Right renal cortex interstitium (tissue), 3 donors: ENCODE data around the gene HEYL. TPM values are rescaled to one million over a fixed set of nuclear protein-coding genes. Genes with fewer than 3 reads are reported as not detected.

Experiments
- DNase-seq, 3 donors: peaks; one replicate each; pipeline ENCODE4 v3.0.0-alpha.2; 2013; ENCODE audit warnings: low read depth in 3 of 3, low spot score in 2 of 3
- polyA plus RNA-seq, 3 donors: library from polyadenylated mRNA; unstranded; fragments of 120-200 nt; gene quantifications; one replicate each; pipeline ENCODE4 v1.2.1, GENCODE V29; 2013; ENCODE audit not compliant: insufficient read length in 3 of 3

The HEYL gene
- 10 to 100 TPM; 20.6 to 23.1 (median 22.9) TPM for polyA plus RNA-seq

DNA sequence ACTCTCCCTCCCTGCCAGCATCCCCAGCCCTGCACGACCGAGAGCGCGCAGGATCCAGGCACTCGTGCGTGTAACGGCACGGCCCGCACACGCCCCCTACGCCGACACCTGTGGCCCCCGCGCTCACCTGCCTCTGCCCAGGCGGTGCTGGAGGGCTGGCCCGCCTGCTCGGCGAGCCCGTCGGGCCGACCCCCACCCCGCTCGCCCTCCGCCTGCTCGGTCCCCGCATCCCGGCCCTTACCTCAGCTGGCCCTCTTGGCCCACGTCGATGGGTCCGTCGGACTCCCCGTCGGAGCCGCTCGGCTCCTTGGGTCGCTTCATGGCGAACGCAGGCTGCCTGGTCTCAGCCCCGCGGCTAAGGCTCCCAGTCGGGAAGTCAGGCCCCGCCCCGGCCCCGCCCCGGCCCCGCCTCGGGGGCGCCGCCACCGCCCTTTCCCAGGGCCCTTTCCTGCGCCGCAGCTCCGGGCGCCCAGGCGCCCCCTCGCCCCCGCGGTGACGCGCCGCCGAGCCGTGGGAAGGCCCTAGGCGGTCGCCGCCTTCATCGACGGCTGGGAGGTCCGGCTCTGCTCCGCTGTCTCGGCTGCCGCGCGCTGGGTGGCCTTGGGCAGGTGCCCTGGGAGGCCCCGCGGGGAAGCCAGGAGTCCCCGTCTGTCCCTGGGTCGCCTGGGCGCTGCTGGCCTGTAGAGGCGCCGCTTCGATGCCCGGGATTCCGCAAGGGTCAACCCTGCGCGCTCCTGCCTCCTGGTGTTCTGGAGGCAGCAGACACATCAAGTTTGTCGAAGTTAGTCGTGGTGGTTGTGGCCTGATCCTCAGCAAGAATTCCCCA is at the start of gene HEYL:
HEYL (minus strand) TSS at position 339 of the 826 bp plus-strand sequence; CDS start at position 321, 18 bp downstream.
- no peak for DNase-seq

DNA sequence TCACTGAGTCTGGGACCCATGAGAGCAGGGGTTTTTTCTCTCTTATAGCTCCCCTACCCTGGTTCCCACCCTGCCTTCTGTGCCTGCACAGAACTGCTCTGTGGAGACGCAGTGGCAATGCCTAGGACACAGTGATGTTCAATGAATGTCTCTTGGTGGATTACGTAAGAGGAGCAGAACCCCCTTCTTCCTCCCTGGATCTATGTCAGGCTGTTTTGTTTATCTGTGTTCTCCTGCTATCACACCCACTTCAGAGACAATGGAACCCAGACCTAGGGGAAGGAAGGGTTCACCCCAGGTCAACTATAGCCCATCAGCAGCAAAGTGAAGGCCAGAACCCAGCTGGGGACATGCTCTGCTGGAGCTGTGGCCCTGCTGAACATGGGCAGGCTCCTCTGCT is 49.8 kb upstream of the HEYL start:
- DNase-seq: no peak

GRCh38 chr1:39688706-39689105 is 49.3 kb upstream of the HEYL start:
- DNase-seq: no peak

GRCh38 chr1:39687243-39687642 is 47.8 kb upstream of the HEYL start:
- no peak for DNase-seq

- DNase-seq: no peak
Measured at GRCh38 chr1:39685071-39685470, 45.6 kb upstream of the HEYL start.

DNA sequence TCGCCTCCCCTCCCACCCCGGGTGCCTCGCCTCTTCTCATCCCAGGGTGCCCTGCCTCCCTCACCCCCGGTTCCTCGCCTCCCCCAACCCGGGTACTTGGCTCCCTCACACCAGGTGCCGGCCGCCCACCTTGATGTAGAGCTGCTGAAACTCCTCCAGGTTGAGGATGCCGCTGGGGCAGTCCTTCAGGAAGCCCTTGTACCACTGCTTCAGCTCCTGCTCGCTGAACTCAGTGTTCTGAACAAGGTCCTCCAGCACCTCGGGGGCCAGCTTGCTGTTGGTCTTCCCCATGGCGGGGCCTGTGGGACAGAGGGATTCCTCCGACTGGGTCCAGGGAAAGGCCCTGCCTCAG is 44.8 kb upstream of the HEYL start:
- DNase-seq: no peak

DNA sequence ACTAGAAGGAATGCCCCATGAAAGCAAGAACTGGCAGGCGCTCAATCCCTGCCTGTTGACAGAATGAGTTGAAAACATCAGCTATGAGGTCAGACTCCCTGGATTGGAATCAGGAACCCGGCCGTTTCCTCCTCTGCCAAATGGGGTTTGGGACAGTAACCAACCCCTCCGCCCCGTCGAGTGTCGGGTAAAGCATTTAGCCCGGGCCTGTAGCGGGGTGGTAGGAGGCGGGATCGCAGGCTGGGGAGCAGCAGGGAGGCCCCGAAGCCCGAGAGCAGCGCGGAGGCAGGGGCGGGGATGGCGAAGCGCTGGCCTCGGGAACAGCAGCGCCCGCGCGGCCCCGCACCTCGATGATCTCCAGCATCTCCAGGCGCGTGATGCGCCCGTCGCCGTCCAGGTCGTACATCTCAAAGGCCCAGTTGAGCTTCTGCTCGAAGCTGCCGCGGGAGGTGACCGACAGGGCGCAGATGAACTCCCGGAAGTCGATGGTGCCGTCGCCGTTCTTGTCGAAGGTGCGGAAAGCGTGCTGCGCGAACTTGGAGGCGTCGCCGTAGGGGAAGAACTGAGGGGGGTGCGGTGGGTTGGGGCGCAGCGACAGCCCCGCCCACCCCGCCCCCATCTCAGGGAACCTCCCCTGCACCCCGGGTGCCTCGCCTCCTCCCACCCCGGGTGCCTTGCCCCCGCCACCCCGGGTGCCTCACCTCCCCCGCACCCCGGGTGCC is 44.3 kb upstream of the HEYL start:
- DNase-seq: no peak

DNA sequence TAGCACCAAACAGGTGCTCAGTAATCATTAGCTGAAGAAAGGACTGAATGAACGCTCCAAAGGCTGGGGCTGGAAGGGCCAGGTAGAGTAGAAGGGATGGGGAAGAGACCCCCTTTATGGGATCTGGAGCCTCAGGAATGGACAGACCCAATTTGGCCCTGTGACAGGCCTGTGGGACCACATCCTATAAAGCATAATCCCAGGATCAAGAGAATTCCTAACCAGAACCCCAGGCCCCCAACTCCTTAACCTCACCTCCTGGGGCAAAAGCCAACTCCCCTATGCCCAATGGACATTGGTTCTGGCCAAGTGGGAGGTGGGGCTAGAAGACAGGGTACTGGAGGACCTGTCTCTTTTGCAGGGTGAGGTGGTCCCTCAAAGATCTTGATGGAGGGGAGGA is 42.6 kb upstream of the HEYL start:
- DNase-seq: no peak

DNA sequence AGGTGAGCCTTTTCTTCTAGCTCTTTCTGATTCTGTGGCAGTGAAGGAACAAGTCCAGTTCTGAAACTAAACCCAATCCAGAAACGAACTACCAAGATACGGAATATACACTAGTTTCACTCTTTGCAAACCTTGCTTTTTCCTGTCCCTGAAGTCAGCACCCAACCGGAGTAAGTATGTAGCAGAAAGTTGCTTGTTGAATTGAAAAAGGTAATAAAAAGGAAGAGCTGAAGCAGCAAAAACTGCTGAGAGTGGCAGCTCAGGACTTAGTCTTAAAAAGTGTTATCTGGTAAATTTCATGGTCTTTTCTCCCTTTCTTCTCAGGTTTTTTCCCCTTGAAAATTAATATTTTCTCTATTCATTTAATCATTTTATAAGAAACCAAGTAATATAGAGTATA is 41.9 kb upstream of the HEYL start:
- no peak for DNase-seq

DNA sequence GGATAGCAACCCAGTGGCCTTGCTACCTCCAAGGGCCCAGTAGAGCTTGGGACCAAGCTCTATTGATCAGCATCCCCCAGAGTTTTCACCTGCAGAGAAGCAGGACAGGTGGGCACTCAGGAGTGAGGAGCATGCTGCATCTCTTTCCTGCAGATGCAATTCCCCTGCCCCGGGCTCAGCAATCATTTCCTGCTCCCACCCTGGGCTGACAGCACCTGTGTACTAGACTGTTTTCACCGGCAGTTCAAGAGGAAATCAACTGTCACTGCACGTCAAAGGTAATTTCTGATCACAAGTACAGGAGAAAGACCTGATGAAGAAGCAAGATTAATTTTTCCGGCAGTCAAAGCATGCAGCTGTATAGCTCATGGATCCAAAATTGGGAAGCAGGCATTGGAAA is 41.3 kb upstream of the HEYL start:
- DNase-seq: no peak

GRCh38 chr1:39679821-39680220 is 40.4 kb upstream of the HEYL start:
- no peak for DNase-seq

DNA sequence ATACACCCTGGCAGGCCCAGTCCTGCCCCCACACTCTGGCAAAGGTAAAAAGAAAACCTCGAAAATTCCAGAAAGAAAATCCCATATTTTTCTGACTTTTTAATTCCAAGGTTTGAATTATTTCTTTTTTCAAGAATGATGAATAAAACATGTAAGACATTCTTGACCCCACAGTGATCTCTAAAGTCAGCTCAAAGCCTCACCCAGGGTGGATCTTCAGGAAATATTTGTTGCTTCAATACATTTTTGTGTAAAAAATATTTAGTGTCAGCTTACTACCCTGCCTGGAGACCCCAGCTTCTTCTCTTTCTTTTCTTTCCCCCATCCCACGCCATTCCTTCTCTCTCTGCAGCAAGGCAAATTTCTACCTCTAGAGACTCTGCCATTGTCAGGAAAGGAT is 39.4 kb upstream of the HEYL start:
- no peak for DNase-seq

DNA sequence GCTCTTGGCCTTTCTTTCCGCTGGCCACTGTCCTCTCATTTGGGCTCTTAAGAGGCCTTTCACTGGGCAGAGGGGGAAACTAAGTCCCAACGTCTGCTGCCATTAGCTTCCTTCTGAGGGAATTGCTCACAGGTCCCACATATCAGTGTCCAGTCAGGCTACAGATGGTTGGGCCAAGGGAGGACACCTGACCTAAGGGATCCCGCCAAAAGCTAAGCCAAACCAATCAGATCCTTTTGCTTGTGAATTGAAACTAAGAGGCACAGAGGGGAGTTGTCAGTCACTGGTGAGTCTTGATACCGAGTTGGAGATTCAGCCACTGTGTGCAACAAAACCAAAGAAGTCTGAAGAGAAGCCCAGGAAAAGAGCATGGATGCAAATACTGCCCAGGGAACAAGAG is 38.2 kb upstream of the HEYL start:
- DNase-seq: no peak

DNA sequence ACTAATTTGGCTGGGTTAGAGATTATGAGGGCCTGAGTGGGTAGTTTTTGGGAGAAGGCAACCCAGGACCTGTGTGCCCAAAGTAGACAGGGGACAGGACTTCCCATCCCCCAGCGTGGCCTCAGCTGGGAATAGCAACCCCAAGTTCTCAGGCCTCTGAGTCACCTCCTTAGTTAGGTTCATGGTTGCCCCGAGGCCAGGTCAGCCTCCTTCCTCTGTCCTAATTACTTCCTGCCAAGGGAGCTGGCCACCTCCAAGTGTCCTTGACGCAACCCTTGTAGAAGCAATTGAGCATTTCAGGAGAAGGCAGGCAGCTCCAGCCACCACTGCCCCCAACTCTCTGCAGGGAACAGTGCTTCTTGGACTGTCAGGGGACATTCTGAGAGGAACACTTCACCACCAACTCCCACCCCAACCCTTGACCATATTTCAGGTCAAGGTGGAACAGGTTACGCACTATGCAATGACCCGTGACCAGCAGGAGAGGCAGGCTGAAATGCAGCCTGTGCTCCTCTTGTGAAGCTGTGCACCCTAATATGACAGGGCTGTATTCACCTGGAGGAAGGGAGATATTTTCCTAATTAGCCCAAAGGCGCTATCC is 37.6 kb upstream of the HEYL start:
- no peak for DNase-seq

DNA sequence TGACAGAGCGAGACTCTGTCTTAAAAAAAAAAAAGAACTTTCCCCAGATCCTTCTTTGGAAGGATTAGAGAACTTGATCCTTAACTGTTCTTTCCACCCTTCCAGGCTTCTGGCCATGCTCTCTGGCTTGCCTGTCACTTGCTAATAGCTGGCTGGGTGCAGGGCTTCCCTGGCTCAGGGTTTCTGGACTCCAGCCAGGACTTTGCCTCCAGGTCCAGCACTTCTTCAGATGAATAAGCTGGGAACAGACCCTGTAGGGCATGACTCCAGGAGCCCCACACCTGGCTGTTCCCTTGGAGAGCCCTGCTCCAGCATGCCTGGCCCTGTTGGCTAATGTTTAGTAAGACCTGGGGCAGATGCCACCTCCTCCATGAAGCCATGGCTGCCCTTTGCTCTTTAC is 35.8 kb upstream of the HEYL start:
- no peak for DNase-seq

DNA sequence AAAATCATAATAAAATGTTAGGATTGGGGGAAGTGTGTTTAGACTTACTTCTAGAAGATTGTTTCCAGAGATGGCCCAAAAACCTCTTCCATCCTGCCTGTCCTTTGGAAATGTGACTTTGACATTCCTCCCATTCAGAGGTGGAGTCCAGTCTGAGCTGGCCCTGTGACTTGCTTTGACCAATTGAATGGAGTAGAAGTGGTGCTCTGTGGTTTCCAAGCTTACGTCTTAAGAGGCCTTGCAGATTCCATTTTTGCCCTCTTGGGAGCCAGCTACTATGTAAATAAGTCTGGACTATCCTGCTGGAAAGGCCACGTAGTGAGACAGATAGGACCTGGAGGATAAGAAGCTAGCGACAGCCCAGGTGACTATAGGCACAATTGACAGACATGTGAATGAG is 33.8 kb upstream of the HEYL start:
- no peak for DNase-seq

DNA sequence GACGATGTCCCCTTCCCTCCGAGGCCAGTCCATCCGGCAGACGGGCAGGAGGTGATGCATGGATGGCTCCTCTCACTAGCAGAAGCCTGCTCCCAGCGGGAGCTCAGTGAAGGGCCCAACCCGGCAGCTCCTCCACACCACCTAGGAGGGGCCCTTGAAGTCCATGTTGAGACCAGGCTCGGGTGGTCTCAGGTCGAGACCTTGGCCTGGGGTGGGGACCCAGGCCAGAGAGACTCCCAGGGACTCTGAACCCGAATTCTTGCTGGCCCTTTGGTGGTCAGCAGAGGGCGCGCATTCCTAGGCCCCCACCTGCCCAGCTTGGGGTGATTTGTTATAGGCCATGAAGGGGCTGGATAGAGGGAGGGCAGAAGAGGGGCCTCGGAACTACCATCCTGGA is 33.1 kb upstream of the HEYL start:
- DNase-seq: no peak

DNA sequence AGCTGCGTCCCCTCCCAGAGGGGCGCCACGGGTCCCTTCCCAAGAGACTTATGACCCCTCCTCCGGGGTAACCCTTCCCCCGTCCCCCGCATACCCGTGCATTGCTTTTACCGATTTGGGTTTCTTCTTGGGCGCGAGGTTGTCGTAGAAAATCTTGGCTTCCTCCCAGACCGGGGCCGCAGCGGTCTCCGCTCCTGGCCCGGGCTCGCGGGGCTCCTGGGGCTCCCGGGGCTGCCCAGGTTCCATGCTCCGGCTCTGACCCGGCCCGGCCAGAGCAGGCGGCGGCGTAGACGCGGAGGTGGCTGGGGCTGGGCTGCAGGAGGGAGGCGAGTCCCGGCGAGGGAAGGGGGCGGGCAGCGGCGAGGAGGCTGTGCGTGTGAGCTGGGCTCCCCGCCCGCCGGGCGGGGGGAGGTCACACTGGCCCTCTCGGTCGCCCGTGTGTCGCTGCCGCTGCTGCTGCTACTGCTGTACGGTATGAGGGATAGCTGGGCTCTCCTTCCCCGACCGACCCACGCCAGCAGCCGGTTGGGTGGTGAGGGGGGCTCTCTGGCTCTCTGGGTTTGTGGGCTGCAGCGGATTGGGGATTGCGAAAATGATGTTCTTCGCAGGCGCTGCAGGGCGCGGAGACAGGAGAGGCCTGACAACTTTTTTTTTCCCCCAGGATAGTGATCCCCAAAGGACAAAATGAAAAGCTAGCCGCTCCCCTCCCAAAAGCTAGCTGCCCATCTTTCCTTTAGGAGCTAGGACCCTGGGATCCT is 32.5 kb upstream of the HEYL start, which contains the start of gene NT5C1A:
NT5C1A (minus strand) TSS at position 315 of the 758 bp plus-strand sequence; CDS start at position 246, 69 bp downstream.
- DNase-seq: no peak

DNA sequence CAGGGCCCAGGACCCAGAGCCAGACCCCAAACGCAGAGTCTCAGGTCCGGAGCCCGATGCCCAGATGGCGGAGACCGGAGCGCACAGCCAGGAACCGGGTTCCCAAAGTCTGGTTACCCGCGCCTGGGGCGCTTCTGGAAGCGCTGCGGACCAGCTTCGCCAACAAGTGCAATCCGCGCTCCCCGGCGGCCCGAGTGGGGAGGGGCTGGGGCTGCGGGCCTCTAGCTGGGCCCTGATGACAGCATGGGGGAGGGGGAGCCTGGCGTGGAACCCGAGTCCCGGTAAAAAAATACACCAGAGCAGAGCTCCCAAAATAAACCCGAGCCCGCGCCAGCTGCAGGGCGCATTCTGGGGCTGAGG is 32.0 kb upstream of the HEYL start:
- no peak for DNase-seq

- DNase-seq: no peak
Measured at GRCh38 chr1:39670689-39671088, 31.2 kb upstream of the HEYL start.

- DNase-seq: no peak
Measured at GRCh38 chr1:39668894-39669293, 29.5 kb upstream of the HEYL start.
